HepG2 (cell line): Measurements from ENCODE around the gene L3MBTL1. TPM values are rescaled to one million over a fixed set of nuclear protein-coding genes. Genes with fewer than 3 reads are reported as not detected.

ENCODE experiments used
- HIVEP1 ChIP-seq: sonication (generic); formaldehyde crosslinking; IDR thresholded peaks from 2 replicates; pipeline ENCODE4 v1.4.0; 2020; ENCODE audit warnings: mild to moderate bottlenecking, missing genetic modification reagents
- IKZF1 ChIP-seq: fragments of 450-650 bp; IDR thresholded peaks from 2 replicates; pipeline ENCODE4 v1.7.1; 2016
- KLF9 ChIP-seq: IDR thresholded peaks from 2 replicates; pipeline ENCODE4 v1.6.1; 2016; ENCODE audit warnings: low read depth
- KMT2B ChIP-seq: IDR thresholded peaks from 2 replicates; pipeline ENCODE4 v1.6.1; 2016; ENCODE audit warnings: missing genetic modification reagents, missing compliant biosample characterization
- PITX1 ChIP-seq: sonication (generic); formaldehyde crosslinking; IDR thresholded peaks from 2 replicates; pipeline ENCODE4 v1.5.1; 2020; ENCODE audit warnings: mild to moderate bottlenecking, missing genetic modification reagents
- RFXAP ChIP-seq: sonication (generic); formaldehyde crosslinking; IDR thresholded peaks from 2 replicates; pipeline ENCODE4 v1.4.0; 2020; ENCODE audit warnings: missing genetic modification reagents, borderline replicate concordance
- SP2 ChIP-seq: sonication (generic); formaldehyde crosslinking; IDR thresholded peaks from 2 replicates; pipeline ENCODE4 v1.5.1; 2020; ENCODE audit warnings: mild to moderate bottlenecking, missing genetic modification reagents
- TBX3 ChIP-seq: fragments of 450-650 bp; IDR thresholded peaks from 2 replicates; pipeline ENCODE4 v1.6.1; 2017; ENCODE audit warnings: antibody characterized with exemption, mild to moderate bottlenecking, inconsistent platforms, borderline replicate concordance
- ZNF263 ChIP-seq: sonication (generic); formaldehyde crosslinking; IDR thresholded peaks from 2 replicates; pipeline ENCODE4 v1.4.0; 2020; ENCODE audit warnings: missing genetic modification reagents
- ZNF30 ChIP-seq: sonication (generic); formaldehyde crosslinking; IDR thresholded peaks from 2 replicates; pipeline ENCODE4 v1.5.0; 2020; ENCODE audit warnings: mild to moderate bottlenecking, missing genetic modification reagents
- ZNF567 ChIP-seq: sonication (generic); formaldehyde crosslinking; IDR thresholded peaks from 2 replicates; pipeline ENCODE4 v1.8.1; 2023; ENCODE audit warnings: mild to moderate bottlenecking, missing genetic modification reagents, borderline replicate concordance
- polyA plus RNA-seq, 8 experiments: library from polyadenylated mRNA; depleted of rRNA in 3 of 8; stranded (reverse) in 7 of 8; unstranded in 1 of 8; fragments of >200 nt; fragmentation: Illumina TruSeq in 4 of 8; extraction: Trizol in 4 of 8; gene quantifications; 2 replicates each; pipeline versions ENCODE4 v1.2.1 to v1.2.3, GENCODE V29; 2011 to 2016; ENCODE audit warnings: low read depth in 4 of 8, missing spikeins in 1 of 8, mixed read lengths in 1 of 8; ENCODE audit not compliant: insufficient read depth in 1 of 8
- total RNA-seq, 5 experiments: library from RNA; depleted of rRNA; stranded (reverse); fragments of >200 nt; fragmentation: Illumina TruSeq; extraction: Trizol; gene quantifications; 2 replicates each; pipeline ENCODE4 v1.2.3, GENCODE V29; 2016; ENCODE audit warnings: low read depth in 1 of 5
- TF ChIP-seq, protein P1 (sequence below): IDR thresholded peaks from 2 replicates; pipeline ENCODE4 v1.6.1; 2012; ENCODE audit warnings: low read length, improper control_type of control experiment
- TF ChIP-seq, protein P2 (sequence below): sonication (generic); formaldehyde crosslinking; IDR thresholded peaks from 2 replicates; pipeline ENCODE4 v1.5.0; 2020; ENCODE audit warnings: mild to moderate bottlenecking, missing genetic modification reagents
- TF ChIP-seq, protein P3 (sequence below): sonication (generic); formaldehyde crosslinking; conservative IDR thresholded peaks from 2 replicates; pipeline ENCODE4 v1.8.1; 2023; ENCODE audit warnings: missing genetic modification reagents
- TF ChIP-seq, protein P4 (sequence below): sonication (generic); formaldehyde crosslinking; IDR thresholded peaks from 2 replicates; pipeline ENCODE4 v1.5.0; 2020; ENCODE audit warnings: missing genetic modification reagents
- TF ChIP-seq, protein P5 (sequence below): sonication (generic); formaldehyde crosslinking; IDR thresholded peaks from 2 replicates; pipeline ENCODE4 v1.4.0; 2020; ENCODE audit warnings: missing genetic modification reagents, borderline replicate concordance

Gene L3MBTL1
- total and polyA plus RNA-seq, 2 of the 13 experiments (the other 11 are each of a cell fraction or from before 2014, with no cell fraction given), result 9.0 to 17.8 TPM

DNA sequence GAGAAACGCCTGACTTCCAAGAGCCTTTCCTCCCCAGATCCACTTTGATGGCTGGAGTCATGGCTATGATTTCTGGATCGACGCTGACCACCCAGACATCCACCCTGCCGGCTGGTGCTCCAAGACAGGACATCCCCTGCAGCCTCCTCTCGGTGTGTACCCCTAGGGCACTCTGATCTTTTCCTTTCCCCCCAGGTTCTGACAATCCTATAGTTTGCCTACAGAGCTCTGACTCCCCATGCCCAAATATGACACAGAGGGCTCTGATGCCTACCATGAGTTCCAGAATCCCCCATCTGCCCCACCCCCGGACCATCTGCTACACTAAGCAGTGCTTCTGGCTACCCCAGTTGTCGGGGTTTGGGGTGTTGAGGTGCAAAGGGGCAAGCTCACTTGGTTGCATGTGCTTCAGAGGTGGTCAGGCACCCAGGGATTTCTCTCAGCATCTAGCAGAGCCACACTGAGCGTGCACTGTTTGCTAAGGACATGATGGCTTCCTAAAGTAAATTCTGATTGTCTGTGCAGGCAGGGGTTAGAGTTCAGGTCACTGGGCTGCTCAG lies 27.4 kb downstream of the L3MBTL1 start (continued):
- TF ChIP-seq, protein P1, sequence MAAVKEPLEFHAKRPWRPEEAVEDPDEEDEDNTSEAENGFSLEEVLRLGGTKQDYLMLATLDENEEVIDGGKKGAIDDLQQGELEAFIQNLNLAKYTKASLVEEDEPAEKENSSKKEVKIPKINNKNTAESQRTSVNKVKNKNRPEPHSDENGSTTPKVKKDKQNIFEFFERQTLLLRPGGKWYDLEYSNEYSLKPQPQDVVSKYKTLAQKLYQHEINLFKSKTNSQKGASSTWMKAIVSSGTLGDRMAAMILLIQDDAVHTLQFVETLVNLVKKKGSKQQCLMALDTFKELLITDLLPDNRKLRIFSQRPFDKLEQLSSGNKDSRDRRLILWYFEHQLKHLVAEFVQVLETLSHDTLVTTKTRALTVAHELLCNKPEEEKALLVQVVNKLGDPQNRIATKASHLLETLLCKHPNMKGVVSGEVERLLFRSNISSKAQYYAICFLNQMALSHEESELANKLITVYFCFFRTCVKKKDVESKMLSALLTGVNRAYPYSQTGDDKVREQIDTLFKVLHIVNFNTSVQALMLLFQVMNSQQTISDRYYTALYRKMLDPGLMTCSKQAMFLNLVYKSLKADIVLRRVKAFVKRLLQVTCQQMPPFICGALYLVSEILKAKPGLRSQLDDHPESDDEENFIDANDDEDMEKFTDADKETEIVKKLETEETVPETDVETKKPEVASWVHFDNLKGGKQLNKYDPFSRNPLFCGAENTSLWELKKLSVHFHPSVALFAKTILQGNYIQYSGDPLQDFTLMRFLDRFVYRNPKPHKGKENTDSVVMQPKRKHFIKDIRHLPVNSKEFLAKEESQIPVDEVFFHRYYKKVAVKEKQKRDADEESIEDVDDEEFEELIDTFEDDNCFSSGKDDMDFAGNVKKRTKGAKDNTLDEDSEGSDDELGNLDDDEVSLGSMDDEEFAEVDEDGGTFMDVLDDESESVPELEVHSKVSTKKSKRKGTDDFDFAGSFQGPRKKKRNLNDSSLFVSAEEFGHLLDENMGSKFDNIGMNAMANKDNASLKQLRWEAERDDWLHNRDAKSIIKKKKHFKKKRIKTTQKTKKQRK, result no peak
- TF ChIP-seq, protein P2, sequence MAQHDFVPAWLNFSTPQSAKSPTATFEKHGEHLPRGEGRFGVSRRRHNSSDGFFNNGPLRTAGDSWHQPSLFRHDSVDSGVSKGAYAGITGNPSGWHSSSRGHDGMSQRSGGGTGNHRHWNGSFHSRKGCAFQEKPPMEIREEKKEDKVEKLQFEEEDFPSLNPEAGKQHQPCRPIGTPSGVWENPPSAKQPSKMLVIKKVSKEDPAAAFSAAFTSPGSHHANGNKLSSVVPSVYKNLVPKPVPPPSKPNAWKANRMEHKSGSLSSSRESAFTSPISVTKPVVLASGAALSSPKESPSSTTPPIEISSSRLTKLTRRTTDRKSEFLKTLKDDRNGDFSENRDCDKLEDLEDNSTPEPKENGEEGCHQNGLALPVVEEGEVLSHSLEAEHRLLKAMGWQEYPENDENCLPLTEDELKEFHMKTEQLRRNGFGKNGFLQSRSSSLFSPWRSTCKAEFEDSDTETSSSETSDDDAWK, result no peak
- TF ChIP-seq, protein P3, sequence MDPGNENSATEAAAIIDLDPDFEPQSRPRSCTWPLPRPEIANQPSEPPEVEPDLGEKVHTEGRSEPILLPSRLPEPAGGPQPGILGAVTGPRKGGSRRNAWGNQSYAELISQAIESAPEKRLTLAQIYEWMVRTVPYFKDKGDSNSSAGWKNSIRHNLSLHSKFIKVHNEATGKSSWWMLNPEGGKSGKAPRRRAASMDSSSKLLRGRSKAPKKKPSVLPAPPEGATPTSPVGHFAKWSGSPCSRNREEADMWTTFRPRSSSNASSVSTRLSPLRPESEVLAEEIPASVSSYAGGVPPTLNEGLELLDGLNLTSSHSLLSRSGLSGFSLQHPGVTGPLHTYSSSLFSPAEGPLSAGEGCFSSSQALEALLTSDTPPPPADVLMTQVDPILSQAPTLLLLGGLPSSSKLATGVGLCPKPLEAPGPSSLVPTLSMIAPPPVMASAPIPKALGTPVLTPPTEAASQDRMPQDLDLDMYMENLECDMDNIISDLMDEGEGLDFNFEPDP (CRISPR knock-in tag), result no peak
- TF ChIP-seq, protein P4, sequence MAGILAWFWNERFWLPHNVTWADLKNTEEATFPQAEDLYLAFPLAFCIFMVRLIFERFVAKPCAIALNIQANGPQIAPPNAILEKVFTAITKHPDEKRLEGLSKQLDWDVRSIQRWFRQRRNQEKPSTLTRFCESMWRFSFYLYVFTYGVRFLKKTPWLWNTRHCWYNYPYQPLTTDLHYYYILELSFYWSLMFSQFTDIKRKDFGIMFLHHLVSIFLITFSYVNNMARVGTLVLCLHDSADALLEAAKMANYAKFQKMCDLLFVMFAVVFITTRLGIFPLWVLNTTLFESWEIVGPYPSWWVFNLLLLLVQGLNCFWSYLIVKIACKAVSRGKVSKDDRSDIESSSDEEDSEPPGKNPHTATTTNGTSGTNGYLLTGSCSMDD (CRISPR knock-in tag), result no peak
- TF ChIP-seq IKZF1 (no peak), ZNF30 (CRISPR knock-in tag) (no peak), SP2 (CRISPR knock-in tag) (no peak), ZNF263 (CRISPR knock-in tag) (0 out of 2 replicates have a peak, but pooled peaks have one; percentile 20), ZNF567 (CRISPR knock-in tag) (0 out of 2 replicates have a peak, but pooled peaks have one; percentile 34), PITX1 (CRISPR knock-in tag) (no peak), HIVEP1 (CRISPR knock-in tag) (0 out of 2 replicates have a peak, but pooled peaks have one; percentile 18), KLF9 (CRISPR knock-in tag) (no peak), RFXAP (CRISPR knock-in tag) (0 out of 2 replicates have a peak, but pooled peaks have one; percentile 29), KMT2B (CRISPR knock-in tag) (no peak), TBX3 (no peak)
- TF ChIP-seq, protein P5, sequence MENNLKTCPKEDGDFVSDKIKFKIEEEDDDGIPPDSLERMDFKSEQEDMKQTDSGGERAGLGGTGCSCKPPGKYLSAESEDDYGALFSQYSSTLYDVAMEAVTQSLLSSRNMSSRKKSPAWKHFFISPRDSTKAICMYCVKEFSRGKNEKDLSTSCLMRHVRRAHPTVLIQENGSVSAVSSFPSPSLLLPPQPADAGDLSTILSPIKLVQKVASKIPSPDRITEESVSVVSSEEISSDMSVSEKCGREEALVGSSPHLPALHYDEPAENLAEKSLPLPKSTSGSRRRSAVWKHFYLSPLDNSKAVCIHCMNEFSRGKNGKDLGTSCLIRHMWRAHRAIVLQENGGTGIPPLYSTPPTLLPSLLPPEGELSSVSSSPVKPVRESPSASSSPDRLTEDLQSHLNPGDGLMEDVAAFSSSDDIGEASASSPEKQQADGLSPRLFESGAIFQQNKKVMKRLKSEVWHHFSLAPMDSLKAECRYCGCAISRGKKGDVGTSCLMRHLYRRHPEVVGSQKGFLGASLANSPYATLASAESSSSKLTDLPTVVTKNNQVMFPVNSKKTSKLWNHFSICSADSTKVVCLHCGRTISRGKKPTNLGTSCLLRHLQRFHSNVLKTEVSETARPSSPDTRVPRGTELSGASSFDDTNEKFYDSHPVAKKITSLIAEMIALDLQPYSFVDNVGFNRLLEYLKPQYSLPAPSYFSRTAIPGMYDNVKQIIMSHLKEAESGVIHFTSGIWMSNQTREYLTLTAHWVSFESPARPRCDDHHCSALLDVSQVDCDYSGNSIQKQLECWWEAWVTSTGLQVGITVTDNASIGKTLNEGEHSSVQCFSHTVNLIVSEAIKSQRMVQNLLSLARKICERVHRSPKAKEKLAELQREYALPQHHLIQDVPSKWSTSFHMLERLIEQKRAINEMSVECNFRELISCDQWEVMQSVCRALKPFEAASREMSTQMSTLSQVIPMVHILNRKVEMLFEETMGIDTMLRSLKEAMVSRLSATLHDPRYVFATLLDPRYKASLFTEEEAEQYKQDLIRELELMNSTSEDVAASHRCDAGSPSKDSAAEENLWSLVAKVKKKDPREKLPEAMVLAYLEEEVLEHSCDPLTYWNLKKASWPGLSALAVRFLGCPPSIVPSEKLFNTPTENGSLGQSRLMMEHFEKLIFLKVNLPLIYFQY (CRISPR knock-in tag), result no peak
